GM10248 (cell line): ENCODE measurements around the gene ADRA2B.

Source experiments
- CTCF ChIA-PET: fragments of 300-600 bp; sonication (Branson Sonifier 250); formaldehyde crosslinking; extraction: SDS; loops from one replicate; lab custom pipeline; 2021; ENCODE audit warnings: antibody characterized with exemption; lab: Yijun Ruan, JAX
- POLR2A ChIA-PET: fragments of 350-650 bp; sonication (Branson Sonifier 250); formaldehyde crosslinking; extraction: SDS; loops from one replicate; lab custom pipeline; 2020; ENCODE audit warnings: antibody characterized with exemption; lab: Yijun Ruan, JAX
- DNase-seq: peaks from one replicate; pipeline ENCODE4 v3.0.0; 2012; ENCODE audit errors: extremely low spot score
- TF ChIP-seq, protein P1 (sequence below): IDR thresholded peaks from 2 replicates; pipeline ENCODE4 v1.5.1; 2012; ENCODE audit warnings: mild to moderate bottlenecking, low read depth; ENCODE audit errors: extremely low read depth, missing control alignments, control extremely low read depth

Gene ADRA2B

DNA sequence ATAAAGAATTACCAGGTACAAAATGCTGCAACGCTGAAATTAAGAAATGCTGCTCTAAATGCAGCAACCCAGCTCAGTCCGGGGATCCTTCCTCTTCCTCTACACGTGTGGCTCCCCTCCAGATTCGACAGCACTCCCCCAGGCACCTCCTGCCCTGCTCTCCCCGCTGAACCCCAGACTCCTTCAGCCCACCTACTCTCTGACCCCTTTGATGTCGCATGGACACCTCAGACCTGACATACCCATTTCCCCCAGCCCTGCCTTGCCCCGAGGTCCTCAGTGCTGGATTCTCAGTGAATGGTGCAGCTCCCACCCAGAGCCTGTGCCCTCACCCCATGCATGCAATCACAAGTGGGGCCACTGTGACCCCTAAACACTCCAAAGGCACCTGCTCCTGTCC lies 4.6 kb upstream of the ADRA2B start:
- TF ChIP-seq, protein P1, sequence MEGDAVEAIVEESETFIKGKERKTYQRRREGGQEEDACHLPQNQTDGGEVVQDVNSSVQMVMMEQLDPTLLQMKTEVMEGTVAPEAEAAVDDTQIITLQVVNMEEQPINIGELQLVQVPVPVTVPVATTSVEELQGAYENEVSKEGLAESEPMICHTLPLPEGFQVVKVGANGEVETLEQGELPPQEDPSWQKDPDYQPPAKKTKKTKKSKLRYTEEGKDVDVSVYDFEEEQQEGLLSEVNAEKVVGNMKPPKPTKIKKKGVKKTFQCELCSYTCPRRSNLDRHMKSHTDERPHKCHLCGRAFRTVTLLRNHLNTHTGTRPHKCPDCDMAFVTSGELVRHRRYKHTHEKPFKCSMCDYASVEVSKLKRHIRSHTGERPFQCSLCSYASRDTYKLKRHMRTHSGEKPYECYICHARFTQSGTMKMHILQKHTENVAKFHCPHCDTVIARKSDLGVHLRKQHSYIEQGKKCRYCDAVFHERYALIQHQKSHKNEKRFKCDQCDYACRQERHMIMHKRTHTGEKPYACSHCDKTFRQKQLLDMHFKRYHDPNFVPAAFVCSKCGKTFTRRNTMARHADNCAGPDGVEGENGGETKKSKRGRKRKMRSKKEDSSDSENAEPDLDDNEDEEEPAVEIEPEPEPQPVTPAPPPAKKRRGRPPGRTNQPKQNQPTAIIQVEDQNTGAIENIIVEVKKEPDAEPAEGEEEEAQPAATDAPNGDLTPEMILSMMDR: no peak
- CTCF ChIA-PET: interaction anchor here (1.3 to 2.2 kb wide), 3 partner anchors 10 to 21 kb away, joined by 4 to 8 read pairs (median 4); no protein-coding TSS in a partner anchor
- POLR2A ChIA-PET: no interaction called here
- no peak for DNase-seq

DNA sequence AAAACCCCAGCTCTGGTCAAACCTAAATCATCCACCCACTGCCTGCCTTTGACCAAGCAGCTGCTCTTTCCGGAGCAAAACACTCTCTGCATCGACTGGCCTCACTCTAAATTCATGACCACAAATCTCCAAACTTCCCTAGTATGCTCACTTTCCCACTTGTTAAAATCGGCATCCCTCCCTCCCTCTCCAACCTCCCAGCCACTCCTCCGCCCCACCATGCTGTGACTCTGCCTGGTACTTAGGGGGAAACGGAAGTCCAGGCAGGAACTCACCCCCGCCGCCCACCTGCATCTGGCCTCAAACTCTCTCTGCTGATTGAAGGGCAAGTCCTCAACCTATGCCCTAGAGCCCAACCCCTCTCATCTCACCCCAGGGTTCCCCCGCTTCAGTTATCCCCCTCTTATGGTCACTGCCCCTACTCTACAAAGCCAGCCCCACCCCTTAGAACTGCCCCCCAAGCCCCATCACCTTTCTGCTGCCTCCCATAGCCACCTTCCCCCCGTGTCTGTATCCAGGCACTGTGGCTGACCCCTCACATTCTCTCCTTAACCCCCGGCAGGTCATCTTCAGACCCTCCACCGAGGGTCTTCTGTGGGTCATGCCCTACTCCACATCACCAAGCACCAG lies 3.8 kb upstream of the ADRA2B start:
- TF ChIP-seq, protein P1: no peak
- POLR2A ChIA-PET: no interaction called here
- CTCF ChIA-PET: interaction anchor here (1.3 to 4.6 kb wide), 4 partner anchors 10 to 54 kb away, joined by 4 to 39 read pairs (median 6); no protein-coding TSS in a partner anchor
- DNase-seq: peak; percentile 52

DNA sequence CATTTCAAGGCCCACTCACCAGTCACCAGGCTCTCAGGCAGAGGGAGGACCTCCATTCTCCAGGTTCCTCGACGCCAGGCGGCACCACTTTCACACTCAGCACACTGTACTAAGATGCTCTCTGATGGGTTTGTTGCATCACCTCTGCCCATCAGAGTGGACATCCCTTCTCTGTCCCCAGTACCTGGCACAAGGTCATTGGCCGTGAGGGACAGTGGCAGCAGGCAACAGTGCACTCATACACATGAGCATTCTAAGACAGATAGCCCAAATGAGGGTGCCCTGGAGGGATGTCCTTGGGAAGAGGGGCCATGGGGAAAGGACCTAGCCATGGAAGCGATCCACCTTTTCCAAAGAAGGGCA lies 3.0 kb upstream of the ADRA2B start:
- ChIA-PET POLR2A (no interaction called here), CTCF (interaction anchor here (1.5 to 4.6 kb wide), 6 partner anchors 14 to 390 kb away, joined by 3 to 39 read pairs (median 18); partner anchors contain the start of gene ASTL)
- DNase-seq: no peak
- TF ChIP-seq, protein P1: no peak

DNA sequence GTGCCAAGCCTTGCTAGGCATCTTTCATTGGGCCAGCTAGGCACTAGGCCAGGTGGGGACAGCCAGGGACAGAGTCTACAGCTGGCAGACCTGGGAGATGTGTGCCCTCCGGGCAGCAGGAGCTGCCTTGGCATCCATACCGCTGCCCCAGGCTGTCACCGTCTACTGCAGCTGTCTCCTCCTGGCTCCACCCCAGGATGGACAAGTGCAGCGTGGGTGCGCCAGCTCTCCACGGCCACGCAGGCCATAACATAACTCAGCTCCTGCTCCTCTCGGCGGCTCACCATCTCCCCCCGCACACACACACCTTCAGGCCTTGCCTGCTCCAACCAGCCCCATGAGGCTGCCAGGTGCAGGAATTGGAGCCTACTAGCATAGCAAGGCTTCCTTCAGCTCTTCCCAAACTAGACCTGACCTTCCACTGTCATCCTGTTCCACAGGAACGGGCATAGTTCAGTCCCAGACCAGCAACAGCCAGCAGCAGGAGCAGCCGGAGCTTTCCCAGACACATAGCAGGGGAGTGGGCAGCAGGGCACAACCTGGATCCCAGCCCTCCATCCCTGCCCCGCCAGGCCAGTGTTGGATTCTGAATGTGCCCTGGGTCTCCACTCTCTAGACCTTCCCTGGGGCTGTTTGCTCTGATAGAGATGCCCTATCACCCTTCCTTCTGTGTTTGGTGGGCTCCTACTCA lies 2.5 kb upstream of the ADRA2B start:
- POLR2A ChIA-PET: no interaction called here

DNA sequence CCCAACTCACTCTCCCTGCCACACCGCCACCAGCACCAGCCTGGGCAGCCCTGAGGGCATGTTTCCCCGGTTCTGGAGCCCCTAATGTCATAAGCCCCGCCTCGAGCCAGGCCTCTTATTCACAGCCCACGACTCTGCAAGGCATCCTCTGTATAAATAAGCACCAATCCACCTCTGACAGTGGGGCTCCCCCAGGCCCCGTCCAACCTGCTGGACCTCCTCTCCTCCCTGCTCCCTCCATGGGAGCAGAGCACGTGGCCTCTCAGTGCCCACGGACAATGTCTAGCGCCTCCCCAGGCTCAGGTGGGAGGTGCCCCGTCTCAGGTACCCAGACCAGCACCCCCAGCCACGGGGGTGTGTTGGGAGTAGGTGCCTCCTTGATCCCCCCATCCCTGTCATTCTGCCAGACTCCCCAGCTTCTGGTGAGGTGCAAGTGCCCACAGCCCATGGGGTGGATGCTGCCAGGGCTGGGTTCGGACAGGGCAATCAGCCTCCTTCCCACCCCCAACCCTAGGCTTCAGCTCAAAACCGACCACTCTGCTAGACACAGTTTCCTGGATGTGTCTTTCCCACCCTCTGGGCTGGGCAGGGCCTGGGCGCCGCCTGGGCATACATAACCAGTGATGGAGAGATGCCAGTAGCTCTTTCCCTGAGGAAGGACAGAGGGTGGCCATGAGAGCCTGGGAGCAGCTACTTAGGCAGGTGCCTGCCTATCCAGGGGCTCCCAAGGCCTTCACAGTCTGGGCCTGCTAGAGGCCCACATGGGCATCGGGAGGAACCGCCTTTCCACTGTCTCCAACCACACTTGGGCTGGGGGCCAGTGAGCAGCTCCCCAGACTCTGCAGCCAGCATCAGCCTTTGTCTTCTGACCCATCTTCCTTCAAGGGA lies 1.6 kb upstream of the ADRA2B start:
- TF ChIP-seq, protein P1: no peak
- POLR2A ChIA-PET: interaction anchor here (0.6 kb wide), 1 partner anchor 703 kb away, joined by 4 read pairs; no protein-coding TSS in a partner anchor
- no peak for DNase-seq
- CTCF ChIA-PET: interaction anchor here (0.8 to 4.6 kb wide), 29 partner anchors 10 to 413 kb away, joined by 3 to 43 read pairs (median 5); partner anchors contain the start of genes ANKRD36C, ASTL, ITPRIPL1 and STARD7

More for the DNA sequence above, 2.5 kb upstream of the ADRA2B start:
- no peak for DNase-seq
- CTCF ChIA-PET: interaction anchor here (0.8 to 4.6 kb wide), 13 partner anchors 11 to 390 kb away, joined by 3 to 43 read pairs (median 11); partner anchors contain the start of gene ASTL
- TF ChIP-seq, protein P1: no peak
